ENCODE data around the gene TMEM126A. TPM values are rescaled to one million over a fixed set of nuclear protein-coding genes. Genes with fewer than 3 reads are reported as not detected.

TMEM126A gene
- total and polyA plus RNA-seq, 2 of the 8 experiments (the other 6 are each of a cell fraction or from before 2014, with no cell fraction given), result 33.7 to 58.7 TPM

GRCh38 chr11:85663753-85664614 lies 16.2 kb downstream of the TMEM126A start:
- Histone ChIP-seq H2AK5ac (ENCODE audit: low read depth, low read length) (no peak overlapping the region), H3K27ac (ENCODE audit: low read depth, low read length) (peak overlapping the region; percentile 90), H3K18ac (ENCODE audit: extremely low read depth, low read length) (peak overlapping the region; percentile 49), H3K79me2 (ENCODE audit: control insufficient read depth in 1 of 2, insufficient read depth in 2 of 2, low read length in 2 of 2) (peaks cover 21 to 59% of the 10 kb centered on the region in 2 experiments), H3K23me2 (ENCODE audit: low read depth, low read length) (peaks cover 3% of the 10 kb centered on the region; the same call in 1 of the 2 replicates), H3K36me3 (ENCODE audit: control insufficient read depth in 2 of 4, insufficient read depth in 4 of 4, low read length in 3 of 4) (peaks cover 0 to 36% (median 9%) of the 10 kb centered on the region in 4 experiments; a peak in 4 of 8 replicates), H2BK20ac (ENCODE audit: low read length) (no peak overlapping the region), H2BK15ac (ENCODE audit: low read length) (no peak overlapping the region), H3K4me1 (replicated peaks in 1 of 4; ENCODE audit: control insufficient read depth in 3 of 4, insufficient read depth in 4 of 4, low read length in 3 of 4) (peaks cover 0 to 3% (median 0%) of the 10 kb centered on the region in 4 experiments; a peak in 3 of 7 replicates), H4K5ac (ENCODE audit: insufficient read length, low read depth, low read length) (peak overlapping the region; percentile 71), H2BK120ac (replicated peaks; ENCODE audit: low read depth, low read length) (no peak overlapping the region), H2AFZ (ENCODE audit: low read length) (no peak overlapping the region), H3K56ac (replicated peaks; ENCODE audit: insufficient read length, low read depth, low read length) (peak overlapping the region; percentile 87), H4K20me1 (replicated peaks in 1 of 2; ENCODE audit: control insufficient read depth in 1 of 2, insufficient read depth in 2 of 2, low read length in 2 of 2) (peaks cover 15 to 20% of the 10 kb centered on the region in 2 experiments), H2BK5ac (ENCODE audit: low read depth, low read length) (peak overlapping the region; percentile 78), H3K23ac (ENCODE audit: insufficient read length) (no peak overlapping the region), H3K4me3 (ENCODE audit: extremely low read depth in 1 of 4, insufficient read depth in 2 of 4, low read depth in 3 of 4, low read length in 4 of 4) (peak overlapping the region; percentile 81 to 98 (median 92)), H4K8ac (ENCODE audit: extremely low read depth, insufficient read depth, low read length) (peak overlapping the region; percentile 99), H3K27me3 (replicated peaks in 1 of 4; ENCODE audit: control insufficient read depth in 3 of 4, extremely low read depth in 1 of 4, insufficient read depth in 3 of 4, low read length in 3 of 4) (no peaks in the 10 kb centered on the region), H4K91ac (replicated peaks; ENCODE audit: insufficient read length, low read length) (no peak overlapping the region), H2BK12ac (ENCODE audit: low read depth, low read length) (no peak overlapping the region), H3K79me1 (ENCODE audit: low read depth, low read length) (no peaks in the 10 kb centered on the region), H3K4me2 (ENCODE audit: insufficient read depth in 1 of 2, low read depth in 2 of 2, low read length in 2 of 2) (peak overlapping the region; percentile 74 to 97), H3K9me3 (ENCODE audit: insufficient read depth in 2 of 2, low read depth in 1 of 2, low read length in 1 of 2) (no peaks in the 10 kb centered on the region), H3K4ac (replicated peaks; ENCODE audit: insufficient read length, low read depth, low read length) (no peak overlapping the region), H3K14ac (ENCODE audit: insufficient read length) (no peak overlapping the region), H3K9ac (replicated peaks in 1 of 4; ENCODE audit: extremely low read depth in 1 of 4, low read depth in 3 of 4, low read length in 3 of 4) (peak overlapping the region; percentile 95 to 97 (median 96))
- FAIRE-seq (no peak), DNase-seq (ENCODE audit: low read depth in 1 of 2, low spot score in 2 of 2) (peak in 1 of 2 experiments; percentile 78)
- ChIA-PET POLR2A (ENCODE audit: partially characterized antibody) (interaction anchor here (0.9 to 9.9 kb wide), 13 partner anchors 7 to 631 kb away, joined by 3 to 105 read pairs (median 5); partner anchors contain the start of genes CCDC83, DLG2, TMEM126A and TMEM126B), CTCF (ENCODE audit: partially characterized antibody) (interaction anchor here (0.6 to 3.2 kb wide), 7 partner anchors 10 to 191 kb away, joined by 3 to 6 read pairs (median 4); partner anchors contain the start of gene CCDC83)
- WGBS, 2 experiments (ENCODE audit: extremely low coverage in 1 of 2, insufficient coverage in 1 of 2, insufficient read length in 1 of 2, insufficient replicate concordance in 2 of 2, low coverage in 1 of 2, low lambda C conversion rate in 2 of 2, missing lambda C conversion rate in 1 of 2), result 1% methylated on average over 72 of the region's 73 CpGs; no CpG with 5 or more reads in 1 of the 2 experiments
- 0 out of 2 replicates have a peak, but pooled peaks have one; percentile 27 for TF ChIP-seq PHF8 (conservative IDR thresholded peaks at IDR 0.05; ENCODE audit: low read depth, low read length)
- TF ChIP-seq, protein P1, sequence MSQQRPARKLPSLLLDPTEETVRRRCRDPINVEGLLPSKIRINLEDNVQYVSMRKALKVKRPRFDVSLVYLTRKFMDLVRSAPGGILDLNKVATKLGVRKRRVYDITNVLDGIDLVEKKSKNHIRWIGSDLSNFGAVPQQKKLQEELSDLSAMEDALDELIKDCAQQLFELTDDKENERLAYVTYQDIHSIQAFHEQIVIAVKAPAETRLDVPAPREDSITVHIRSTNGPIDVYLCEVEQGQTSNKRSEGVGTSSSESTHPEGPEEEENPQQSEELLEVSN (IDR thresholded peaks at IDR 0.05), result peak; percentile 11; the same call in 1 of the 2 replicates
- no peak for TF ChIP-seq KDM5A (IDR thresholded peaks at IDR 0.05; ENCODE audit: low read length)
- no peak for TF ChIP-seq ATF3 (IDR thresholded peaks at IDR 0.05; ENCODE audit: insufficient read depth, low read depth, low read length)
- 0 out of 4 replicates have a peak, but pooled peaks of 1 of the 2 experiments have one; percentile 45 for TF ChIP-seq SIN3A (conservative IDR thresholded peaks at IDR 0.05 in 1 of 2, IDR thresholded peaks at IDR 0.05 in 1 of 2; ENCODE audit: low read depth in 1 of 2, low read length in 2 of 2)
- TF ChIP-seq CREB1 (IDR thresholded peaks at IDR 0.05), result peak; percentile 20; the same call in 1 of the 2 replicates
- TF ChIP-seq TAF1 (IDR thresholded peaks at IDR 0.05; ENCODE audit: low read depth, low read length), result no peak
- no peak for TF ChIP-seq JUND (IDR thresholded peaks at IDR 0.05; ENCODE audit: low read length)
- TF ChIP-seq TCF12 (IDR thresholded peaks at IDR 0.05; ENCODE audit: low read depth, low read length), result no peak
- no peak for TF ChIP-seq BRCA1 (IDR thresholded peaks at IDR 0.05; ENCODE audit: low read depth, low read length)
